Heart left ventricle (tissue), 13 donors: ENCODE results near the gene PLA2G6.

Source experiments
- POLR2A ChIP-seq, 2 donors: fragments of 450-650 bp; IDR thresholded peaks; one replicate each; pipeline ENCODE4 v1.6.1; 2017; ENCODE audit warnings: antibody characterized with exemption in 2 of 2, mild to moderate bottlenecking in 2 of 2, moderate library complexity in 2 of 2
- TF ChIP-seq, protein P1 (sequence below), 12 donors: fragments of 200-600 bp; sonication (generic) in 4 of 12; IDR thresholded peaks; one replicate each; pipeline versions ENCODE4 v1.5.0 to v1.8.0; 2018 to 2022; ENCODE audit warnings: antibody characterized with exemption in 12 of 12, mild to moderate bottlenecking in 5 of 12
- donor health status: ischemic (EF 13 %, LVEDD 7.1; RV severe dilation, severe dysfunction).
- donor health status: DM: no; HTN: yes; CAD: no.
- donor health status: DM: no; HTN: no; CAD: no.
- donor health status: ischemic (EF 25% LVEDD 6.9; RV normal size, moderate dysfunction).
- donor health status: ischemic (EF 25% LVEDD 5.7; RV mildly dilated, moderate dysfunction).
- donor health status: ischemic (EF 35%, LVEDD 5.7; RV mildly dilated, moderate dysfunction).
- donor health status: nonischemic (EF 11% LVEDD 7.7; RV severe dilation, severe dysfunction).
- donor health status: DM: yes; HTN: yes; CAD: no.
- donor health status: PGD.
- donor health status: ischemic (EF 29% LVEDD 5.4; RV normal size, mild dysfunction).
- donor health status: nonischemic (EF 23%, LVEDD 6.1; RV moderate dilation, normal function).

DNA sequence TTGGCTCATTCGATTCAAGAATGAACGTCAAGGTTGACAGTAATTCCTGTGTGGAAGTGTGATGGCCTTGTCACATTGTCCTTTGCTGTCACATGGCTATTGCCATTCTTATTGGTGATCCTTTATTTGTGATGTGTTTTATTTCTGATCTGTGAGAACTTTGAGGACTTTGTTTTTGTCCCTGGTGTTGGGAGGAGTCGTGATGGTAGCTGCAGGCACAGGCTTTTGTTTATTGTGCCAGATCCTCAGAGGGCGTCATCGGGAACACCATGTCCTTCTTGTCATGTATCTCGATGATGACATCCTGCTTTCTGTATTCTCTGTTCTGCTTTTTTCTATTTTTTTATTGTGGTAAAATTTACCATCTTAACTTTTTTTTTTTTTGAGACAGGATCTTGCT is 118.8 kb downstream of the PLA2G6 start:
- no peak for TF ChIP-seq POLR2A (IDR thresholded peaks at IDR 0.05)
- TF ChIP-seq, protein P1, sequence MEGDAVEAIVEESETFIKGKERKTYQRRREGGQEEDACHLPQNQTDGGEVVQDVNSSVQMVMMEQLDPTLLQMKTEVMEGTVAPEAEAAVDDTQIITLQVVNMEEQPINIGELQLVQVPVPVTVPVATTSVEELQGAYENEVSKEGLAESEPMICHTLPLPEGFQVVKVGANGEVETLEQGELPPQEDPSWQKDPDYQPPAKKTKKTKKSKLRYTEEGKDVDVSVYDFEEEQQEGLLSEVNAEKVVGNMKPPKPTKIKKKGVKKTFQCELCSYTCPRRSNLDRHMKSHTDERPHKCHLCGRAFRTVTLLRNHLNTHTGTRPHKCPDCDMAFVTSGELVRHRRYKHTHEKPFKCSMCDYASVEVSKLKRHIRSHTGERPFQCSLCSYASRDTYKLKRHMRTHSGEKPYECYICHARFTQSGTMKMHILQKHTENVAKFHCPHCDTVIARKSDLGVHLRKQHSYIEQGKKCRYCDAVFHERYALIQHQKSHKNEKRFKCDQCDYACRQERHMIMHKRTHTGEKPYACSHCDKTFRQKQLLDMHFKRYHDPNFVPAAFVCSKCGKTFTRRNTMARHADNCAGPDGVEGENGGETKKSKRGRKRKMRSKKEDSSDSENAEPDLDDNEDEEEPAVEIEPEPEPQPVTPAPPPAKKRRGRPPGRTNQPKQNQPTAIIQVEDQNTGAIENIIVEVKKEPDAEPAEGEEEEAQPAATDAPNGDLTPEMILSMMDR (IDR thresholded peaks at IDR 0.05), result no peak
